Testis (tissue), 2 donors: ENCODE results near the gene BECN2.

Experiments used
- CTCF ChIP-seq, 3 experiments: fragments of 450-650 bp in 2 of 3; fragments of 200-600 bp in 1 of 3; sonication (generic) in 1 of 3; IDR thresholded peaks; one replicate each; pipeline ENCODE4 v1.5.1; 2016 to 2019; ENCODE audit warnings: antibody characterized with exemption in 3 of 3, mild to moderate bottlenecking in 2 of 3, moderate library complexity in 1 of 3
- POLR2A ChIP-seq: fragments of 450-650 bp; IDR thresholded peaks from one replicate; pipeline ENCODE4 v1.6.1; 2017; ENCODE audit warnings: antibody characterized with exemption, mild to moderate bottlenecking, moderate library complexity

- TF ChIP-seq CTCF (IDR thresholded peaks at IDR 0.05) (no peak), POLR2A (no peak)
Measured at GRCh38 chr1:241972703-241973369, 15.3 kb downstream of the BECN2 start.
